Peyer's patch (tissue), 4 donors: ENCODE data around the gene LDLRAD4. TPM values are rescaled to one million over a fixed set of nuclear protein-coding genes. Genes with fewer than 3 reads are reported as not detected.

Experiments used
- DNase-seq, 3 donors: peaks; one replicate each; pipeline ENCODE4 v3.0.0-alpha.2; 2017 to 2019
- H3K27ac ChIP-seq, 4 donors: fragments of 200-600 bp; sonication (generic); one replicate each; pipeline ENCODE4 v1.5.1; 2016 to 2019
- H3K27me3 ChIP-seq, 2 donors: fragments of 200-600 bp; sonication (generic); one replicate each; pipeline ENCODE4 v1.5.1; 2019
- H3K36me3 ChIP-seq, 3 donors: fragments of 200-600 bp; sonication (generic); one replicate each; pipeline ENCODE4 v1.5.1; 2016 to 2019
- H3K4me1 ChIP-seq, 4 donors: fragments of 200-600 bp; sonication (generic); one replicate each; pipeline ENCODE4 v1.5.1; 2016 to 2019
- H3K4me3 ChIP-seq, 4 donors: fragments of 200-600 bp; sonication (generic); 1 replicate in 3 of 4; 2 replicates in 1 of 4; pipeline ENCODE4 v1.5.1; 2016 to 2019; ENCODE audit warnings: mild to moderate bottlenecking in 1 of 4
- H3K9me3 ChIP-seq, 4 donors: fragments of 200-600 bp; sonication (generic); one replicate each; pipeline ENCODE4 v1.5.1; 2016 to 2019; ENCODE audit warnings: mild to moderate bottlenecking in 1 of 4
- POLR2A ChIP-seq, 2 donors: fragments of 450-650 bp; IDR thresholded peaks; one replicate each; pipeline ENCODE4 v1.5.1; 2017; ENCODE audit warnings: antibody characterized with exemption in 2 of 2, mild to moderate bottlenecking in 2 of 2, moderate library complexity in 2 of 2
- total RNA-seq, 4 donors: library from RNA; depleted of rRNA; stranded (reverse); fragments of >200 nt; gene quantifications; one replicate each; pipeline ENCODE4 v1.1.0, GENCODE V29; 2016
- TF ChIP-seq, protein P1 (sequence below), 6 experiments: fragments of 450-650 bp in 4 of 6; fragments of 200-600 bp in 2 of 6; sonication (generic) in 1 of 6; IDR thresholded peaks; one replicate each; pipeline ENCODE4 v1.5.1; 2017 to 2019; ENCODE audit warnings: antibody characterized with exemption in 6 of 6, mild to moderate bottlenecking in 3 of 6, moderate library complexity in 1 of 6

LDLRAD4 gene
- total RNA-seq, 4 donors from 2014 or later: 24.8 to 128 (median 50.0) TPM

DNA sequence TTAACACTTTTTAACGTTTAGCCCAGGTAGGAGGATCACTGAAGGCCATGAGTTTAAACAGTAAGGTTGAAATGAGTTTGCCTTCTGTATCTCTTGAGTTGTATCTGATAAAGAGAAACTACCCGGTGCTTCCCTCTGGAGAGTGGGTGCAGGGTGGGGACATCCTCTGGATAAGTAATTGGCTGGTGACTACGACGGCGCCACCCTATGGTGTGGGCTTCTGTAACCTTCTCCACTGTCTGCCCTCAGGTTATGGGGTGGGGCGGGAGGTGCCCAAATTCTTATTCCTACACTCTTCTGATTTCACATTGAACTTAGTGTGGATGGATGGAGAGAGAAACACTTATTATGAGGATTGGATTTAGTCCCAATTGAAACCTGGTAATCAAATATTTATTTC, 68.8 kb downstream of the LDLRAD4 start:
- no peaks in the 10 kb centered on the region for H3K4me1 ChIP-seq
- H3K9me3 ChIP-seq: no peaks in the 10 kb centered on the region
- peak in 1 of 3 donors; percentile 62 for DNase-seq
- H3K27ac ChIP-seq: no peak overlapping the region
- no peaks in the 10 kb centered on the region for H3K36me3 ChIP-seq
- H3K4me3 ChIP-seq: no peak overlapping the region
- H3K27me3 ChIP-seq: no peaks in the 10 kb centered on the region
- TF ChIP-seq, protein P1, sequence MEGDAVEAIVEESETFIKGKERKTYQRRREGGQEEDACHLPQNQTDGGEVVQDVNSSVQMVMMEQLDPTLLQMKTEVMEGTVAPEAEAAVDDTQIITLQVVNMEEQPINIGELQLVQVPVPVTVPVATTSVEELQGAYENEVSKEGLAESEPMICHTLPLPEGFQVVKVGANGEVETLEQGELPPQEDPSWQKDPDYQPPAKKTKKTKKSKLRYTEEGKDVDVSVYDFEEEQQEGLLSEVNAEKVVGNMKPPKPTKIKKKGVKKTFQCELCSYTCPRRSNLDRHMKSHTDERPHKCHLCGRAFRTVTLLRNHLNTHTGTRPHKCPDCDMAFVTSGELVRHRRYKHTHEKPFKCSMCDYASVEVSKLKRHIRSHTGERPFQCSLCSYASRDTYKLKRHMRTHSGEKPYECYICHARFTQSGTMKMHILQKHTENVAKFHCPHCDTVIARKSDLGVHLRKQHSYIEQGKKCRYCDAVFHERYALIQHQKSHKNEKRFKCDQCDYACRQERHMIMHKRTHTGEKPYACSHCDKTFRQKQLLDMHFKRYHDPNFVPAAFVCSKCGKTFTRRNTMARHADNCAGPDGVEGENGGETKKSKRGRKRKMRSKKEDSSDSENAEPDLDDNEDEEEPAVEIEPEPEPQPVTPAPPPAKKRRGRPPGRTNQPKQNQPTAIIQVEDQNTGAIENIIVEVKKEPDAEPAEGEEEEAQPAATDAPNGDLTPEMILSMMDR (IDR thresholded peaks at IDR 0.05): peak in 1 of 6 experiments; percentile 29
- no peak for TF ChIP-seq POLR2A (IDR thresholded peaks at IDR 0.05)

- TF ChIP-seq POLR2A (IDR thresholded peaks at IDR 0.05): no peak
- TF ChIP-seq, protein P1 (IDR thresholded peaks at IDR 0.05): no peak
- H3K27ac ChIP-seq: no peak overlapping the region
Measured at GRCh38 chr18:13288509-13289133, 70.1 kb downstream of the LDLRAD4 start.

DNA sequence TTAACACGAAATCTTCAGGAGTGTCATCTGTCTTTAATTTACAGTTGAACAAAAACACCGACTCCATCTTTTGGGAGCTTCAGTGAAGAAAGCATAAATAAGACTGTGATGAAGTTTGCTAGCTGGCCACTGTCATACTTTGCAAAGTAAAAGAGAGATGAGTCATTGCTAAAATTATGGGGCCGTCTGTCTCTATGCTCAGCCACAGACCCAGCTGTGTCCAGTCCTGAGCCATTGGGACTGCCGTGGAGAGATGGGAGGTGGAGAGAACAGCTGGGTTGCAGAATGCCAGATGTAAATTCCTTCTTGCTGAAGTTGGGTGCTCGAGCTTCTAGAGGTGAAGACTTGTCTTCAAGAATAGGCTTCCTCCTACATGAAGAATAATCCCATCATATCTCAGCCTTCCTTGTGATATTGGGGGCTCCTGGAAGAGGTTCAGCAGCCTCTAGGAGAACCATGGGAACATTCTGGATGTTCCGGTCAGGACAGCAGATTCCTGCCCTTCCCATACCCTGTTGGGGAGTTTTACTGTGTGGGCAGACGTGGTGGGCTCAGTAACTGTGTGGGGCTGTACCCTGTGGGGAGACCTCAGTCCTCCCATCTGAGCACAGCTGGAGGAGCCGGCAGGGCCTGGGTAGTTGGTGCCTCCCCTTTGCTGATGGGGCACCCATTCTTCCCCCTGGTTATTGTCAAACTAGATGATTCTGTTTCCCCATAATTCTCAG, 71.1 kb downstream of the LDLRAD4 start:
- TF ChIP-seq POLR2A (IDR thresholded peaks at IDR 0.05): no peak
- H3K4me3 ChIP-seq: no peak overlapping the region
- no peaks in the 10 kb centered on the region for H3K9me3 ChIP-seq
- no peaks in the 10 kb centered on the region for H3K4me1 ChIP-seq
- no peak for DNase-seq
- no peaks in the 10 kb centered on the region for H3K27me3 ChIP-seq
- H3K27ac ChIP-seq: no peak overlapping the region
- no peaks in the 10 kb centered on the region for H3K36me3 ChIP-seq

More at GRCh38 chr18:13288509-13289133, 70.1 kb downstream of the LDLRAD4 start:
- no peaks in the 10 kb centered on the region for H3K9me3 ChIP-seq
- no peak for DNase-seq
- no peaks in the 10 kb centered on the region for H3K4me1 ChIP-seq
- H3K27me3 ChIP-seq: no peaks in the 10 kb centered on the region
- H3K4me3 ChIP-seq: no peak overlapping the region
- no peaks in the 10 kb centered on the region for H3K36me3 ChIP-seq

- DNase-seq: no peak
- TF ChIP-seq POLR2A (IDR thresholded peaks at IDR 0.05): no peak
- TF ChIP-seq, protein P1 (IDR thresholded peaks at IDR 0.05): no peak
- Histone ChIP-seq H3K27me3 (no peaks in the 10 kb centered on the region), H3K4me1 (no peaks in the 10 kb centered on the region), H3K9me3 (no peaks in the 10 kb centered on the region), H3K27ac (no peak overlapping the region), H3K36me3 (no peaks in the 10 kb centered on the region), H3K4me3 (no peak overlapping the region)
Measured at GRCh38 chr18:13290856-13291271, 72.3 kb downstream of the LDLRAD4 start.

GRCh38 chr18:13291299-13291698, 72.7 kb downstream of the LDLRAD4 start:
- DNase-seq: no peak
- H3K27me3 ChIP-seq: no peaks in the 10 kb centered on the region
- no peaks in the 10 kb centered on the region for H3K4me1 ChIP-seq
- H3K4me3 ChIP-seq: no peak overlapping the region
- no peaks in the 10 kb centered on the region for H3K36me3 ChIP-seq
- TF ChIP-seq, protein P1 (IDR thresholded peaks at IDR 0.05): no peak
- no peak for TF ChIP-seq POLR2A (IDR thresholded peaks at IDR 0.05)
- no peaks in the 10 kb centered on the region for H3K9me3 ChIP-seq
- no peak overlapping the region for H3K27ac ChIP-seq

GRCh38 chr18:13291745-13292447, 73.3 kb downstream of the LDLRAD4 start:
- no peaks in the 10 kb centered on the region for H3K9me3 ChIP-seq
- H3K27me3 ChIP-seq: no peaks in the 10 kb centered on the region
- no peak for DNase-seq
- H3K27ac ChIP-seq: no peak overlapping the region
- no peak overlapping the region for H3K4me3 ChIP-seq
- TF ChIP-seq POLR2A (IDR thresholded peaks at IDR 0.05): no peak
- TF ChIP-seq, protein P1 (IDR thresholded peaks at IDR 0.05): no peak
- no peaks in the 10 kb centered on the region for H3K4me1 ChIP-seq
- no peaks in the 10 kb centered on the region for H3K36me3 ChIP-seq
